GM10266 (cell line): ENCODE data around the gene LDB3.
A peak's percentile ranks its signal among the peaks of the same experiment; 100 is the strongest.

Experiments
- DNase-seq: peaks from one replicate; pipeline ENCODE4 v3.0.0; 2012; ENCODE audit errors: extremely low spot score
- TF ChIP-seq, protein P1 (sequence below): IDR thresholded peaks from 2 replicates; pipeline ENCODE4 v1.5.1; 2012; ENCODE audit warnings: mild to moderate bottlenecking, low read depth; ENCODE audit not compliant: control insufficient read depth, insufficient read depth; ENCODE audit errors: missing control alignments

Gene LDB3

DNA sequence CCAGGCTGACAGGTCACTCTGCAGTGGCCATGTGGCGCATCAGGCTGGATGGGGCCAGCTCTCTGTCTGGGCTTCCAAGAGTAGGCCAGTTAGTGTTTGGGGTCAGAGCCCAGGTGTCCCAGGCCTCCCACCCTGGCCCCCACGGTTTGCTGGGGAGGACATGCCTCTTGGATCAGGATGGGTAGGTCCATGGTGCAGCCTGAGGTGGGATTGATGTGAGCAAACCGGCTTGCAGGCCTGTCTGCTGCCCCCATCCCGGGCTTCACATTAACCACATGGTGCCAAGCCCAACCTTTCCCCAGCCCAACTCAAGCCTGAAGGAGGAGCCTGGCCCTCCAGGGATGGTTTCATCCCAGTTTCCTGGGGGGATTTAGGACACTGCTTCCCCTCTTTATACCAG lies 39.2 kb downstream of the LDB3 start:
- no peak for DNase-seq
- TF ChIP-seq, protein P1, sequence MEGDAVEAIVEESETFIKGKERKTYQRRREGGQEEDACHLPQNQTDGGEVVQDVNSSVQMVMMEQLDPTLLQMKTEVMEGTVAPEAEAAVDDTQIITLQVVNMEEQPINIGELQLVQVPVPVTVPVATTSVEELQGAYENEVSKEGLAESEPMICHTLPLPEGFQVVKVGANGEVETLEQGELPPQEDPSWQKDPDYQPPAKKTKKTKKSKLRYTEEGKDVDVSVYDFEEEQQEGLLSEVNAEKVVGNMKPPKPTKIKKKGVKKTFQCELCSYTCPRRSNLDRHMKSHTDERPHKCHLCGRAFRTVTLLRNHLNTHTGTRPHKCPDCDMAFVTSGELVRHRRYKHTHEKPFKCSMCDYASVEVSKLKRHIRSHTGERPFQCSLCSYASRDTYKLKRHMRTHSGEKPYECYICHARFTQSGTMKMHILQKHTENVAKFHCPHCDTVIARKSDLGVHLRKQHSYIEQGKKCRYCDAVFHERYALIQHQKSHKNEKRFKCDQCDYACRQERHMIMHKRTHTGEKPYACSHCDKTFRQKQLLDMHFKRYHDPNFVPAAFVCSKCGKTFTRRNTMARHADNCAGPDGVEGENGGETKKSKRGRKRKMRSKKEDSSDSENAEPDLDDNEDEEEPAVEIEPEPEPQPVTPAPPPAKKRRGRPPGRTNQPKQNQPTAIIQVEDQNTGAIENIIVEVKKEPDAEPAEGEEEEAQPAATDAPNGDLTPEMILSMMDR: no peak

DNA sequence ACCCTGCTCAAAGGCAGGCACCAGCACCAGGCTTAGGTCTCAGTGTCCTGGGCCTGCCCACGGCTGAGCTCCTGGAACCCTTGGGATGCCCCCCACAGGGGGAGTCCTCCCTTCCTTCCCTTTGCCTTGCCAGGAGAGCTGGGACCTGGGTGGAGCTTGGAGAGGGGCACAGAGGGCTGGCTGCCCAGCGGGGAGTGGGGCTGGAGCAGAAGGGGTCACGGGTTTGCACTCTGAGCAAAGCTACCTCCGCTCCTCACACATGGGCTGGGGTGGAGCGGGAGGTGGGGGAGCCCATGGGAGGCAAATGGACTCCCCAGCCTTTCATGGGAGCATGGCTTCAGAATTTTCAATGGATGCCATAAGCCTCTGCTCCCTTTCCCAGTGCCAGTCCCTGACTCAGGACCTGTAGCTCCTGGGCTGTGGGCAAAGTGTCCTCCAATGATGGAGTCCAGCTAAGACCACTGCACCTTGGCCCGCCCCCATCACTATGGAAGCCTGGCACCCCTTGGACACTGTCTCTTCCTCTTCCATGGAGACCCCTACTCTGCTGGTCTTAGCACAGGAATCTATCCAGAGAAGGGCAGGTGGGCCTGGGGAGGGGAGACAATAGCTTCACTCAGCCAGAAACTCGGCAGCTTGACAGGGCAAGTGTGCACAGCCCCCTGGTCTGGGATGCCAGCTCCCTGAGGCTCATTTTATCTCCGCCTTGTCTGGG lies 39.9 kb downstream of the LDB3 start:
- TF ChIP-seq, protein P1: no peak
- DNase-seq: no peak

DNA sequence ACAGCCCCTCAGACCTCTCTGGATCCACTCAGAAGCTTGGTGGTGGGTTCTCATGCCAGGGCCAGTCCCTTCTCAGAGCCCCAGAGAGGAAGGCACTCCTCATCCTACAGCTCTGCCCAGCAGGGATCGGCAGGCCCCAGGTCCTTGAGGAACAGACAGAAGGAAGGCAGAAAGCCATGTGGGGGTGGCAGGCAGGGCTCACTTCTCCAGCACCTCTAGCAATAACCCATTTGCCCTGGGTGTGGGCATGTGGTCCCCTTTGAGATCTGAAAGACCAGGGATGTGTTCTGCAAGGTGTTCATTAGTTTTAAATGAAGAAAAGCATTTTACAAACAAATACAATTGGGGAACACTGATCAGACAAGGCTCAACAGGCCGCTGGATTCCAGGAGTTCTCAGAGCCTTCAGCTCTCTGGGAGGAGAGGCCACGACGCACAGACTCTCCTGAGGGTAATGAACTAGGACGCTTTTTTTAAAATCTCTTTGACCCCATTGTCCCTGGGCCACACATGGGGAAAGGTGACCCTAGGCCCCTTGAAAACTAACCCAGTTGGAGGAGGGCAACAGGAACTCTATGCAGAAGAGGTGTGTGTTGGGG lies 40.6 kb downstream of the LDB3 start:
- TF ChIP-seq, protein P1: no peak
- DNase-seq: no peak

DNA sequence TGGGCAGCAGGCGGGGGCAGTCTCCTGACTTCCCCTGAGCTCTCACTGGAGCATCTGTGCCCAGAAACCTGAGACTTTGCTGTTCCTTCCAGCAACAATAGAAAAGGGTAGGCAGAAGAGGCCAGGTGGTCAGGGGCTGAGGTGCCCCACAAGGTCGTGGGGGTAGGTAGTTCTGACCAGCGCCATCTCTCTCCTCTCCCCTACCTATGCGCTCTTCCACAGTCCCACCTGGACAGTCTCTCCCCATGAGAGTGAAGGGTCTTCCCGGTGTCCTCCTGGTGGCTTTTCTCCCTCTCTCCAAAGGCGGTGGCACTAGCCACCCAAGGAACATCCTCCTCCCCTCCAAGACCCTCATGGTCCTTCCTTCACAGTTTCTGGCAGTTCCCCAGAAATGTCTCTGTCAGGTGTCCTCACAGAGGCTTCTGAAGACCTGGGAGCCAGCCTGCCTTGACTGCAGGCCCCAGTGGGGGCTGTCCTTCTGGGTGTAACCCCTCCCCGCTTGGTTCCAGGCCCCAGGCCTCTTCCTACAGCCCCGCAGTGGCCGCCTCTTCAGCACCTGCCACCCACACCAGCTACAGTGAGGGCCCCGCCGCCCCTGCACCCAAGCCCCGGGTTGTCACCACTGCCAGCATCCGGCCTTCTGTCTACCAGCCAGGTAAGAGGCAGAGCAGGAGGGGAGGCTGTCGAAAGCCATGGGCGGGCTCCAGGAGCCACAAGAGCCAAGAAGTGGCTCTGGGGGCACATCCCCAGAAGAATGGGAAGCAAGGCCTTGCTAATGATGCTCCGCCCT lies 41.3 kb downstream of the LDB3 start:
- TF ChIP-seq, protein P1: no peak
- DNase-seq: no peak

DNA sequence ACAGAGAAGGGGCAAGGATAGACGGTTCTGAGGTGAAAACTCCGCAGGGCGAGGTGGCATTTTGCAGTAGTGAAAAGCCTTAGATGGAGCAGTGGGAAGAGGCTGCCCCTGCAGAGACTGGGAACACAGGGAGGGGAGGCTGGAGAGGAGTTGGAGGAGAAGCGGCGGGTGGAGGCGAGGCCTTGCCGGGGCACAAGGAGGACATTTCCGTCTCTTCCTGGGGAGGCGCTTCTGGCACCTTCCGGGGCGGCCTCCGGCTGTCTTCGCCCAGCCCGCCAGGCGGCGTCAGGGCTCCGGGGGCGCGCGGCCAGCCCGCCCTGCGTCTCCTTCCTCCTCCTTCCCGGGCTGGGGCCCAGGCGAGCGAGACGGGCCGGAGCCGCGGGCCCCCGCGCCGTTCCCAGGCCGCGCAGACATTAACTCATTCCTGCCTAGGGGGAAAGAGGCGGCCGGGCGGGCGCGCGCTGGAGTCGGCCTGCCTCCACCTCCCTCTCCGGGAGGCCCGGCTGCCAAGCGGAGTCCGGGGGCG lies 42.7 kb downstream of the LDB3 start:
- peak; percentile 97 for DNase-seq
- TF ChIP-seq, protein P1: peak; percentile 89

DNA sequence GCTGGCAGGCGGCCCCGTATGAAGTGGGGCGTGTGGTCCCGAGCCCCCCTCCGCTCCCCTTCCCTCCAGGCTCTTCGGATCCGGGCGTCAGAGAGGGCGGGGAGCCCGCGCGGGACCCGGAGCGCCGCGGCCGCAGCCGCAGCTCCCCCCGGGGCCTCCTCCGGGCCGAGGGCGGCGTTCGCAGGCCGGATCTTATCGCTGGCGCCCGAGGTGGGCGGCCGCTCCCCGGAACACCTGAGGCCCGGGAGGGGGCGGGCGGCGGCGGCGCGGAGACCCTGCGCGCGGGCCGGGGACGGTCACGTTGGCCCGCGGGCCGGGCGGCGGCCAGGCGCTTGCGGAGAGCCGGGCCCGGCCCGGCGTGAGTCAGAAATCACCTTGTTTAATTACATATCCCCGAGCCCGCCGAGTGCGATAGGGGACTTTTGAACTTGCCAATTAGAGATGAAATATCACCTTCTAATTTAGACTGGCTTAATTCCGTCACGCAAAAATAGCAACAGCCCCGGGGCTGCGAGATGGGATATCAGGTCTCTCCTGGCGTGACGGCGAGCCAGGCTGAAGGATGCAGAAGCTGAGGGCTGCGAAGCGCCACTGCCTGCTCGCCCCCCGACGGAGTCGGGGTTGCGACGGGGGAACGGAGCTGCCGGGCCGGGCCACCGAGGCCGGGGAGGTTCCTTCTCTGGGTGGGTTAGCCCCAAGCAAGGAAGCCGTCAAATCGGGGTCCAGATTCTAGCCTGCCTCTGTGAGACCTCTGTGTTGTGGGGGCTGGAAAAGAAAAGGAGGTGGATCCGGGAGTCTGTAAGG lies 43.4 kb downstream of the LDB3 start:
- DNase-seq: peak; percentile 89
- TF ChIP-seq, protein P1: no peak
